Hepatocyte (in vitro differentiated cells): ENCODE measurements around the gene NARS2.

Experiments used
- EZH2 ChIP-seq: fragments of 200-600 bp; sonication (generic); IDR thresholded peaks from 2 replicates; pipeline ENCODE4 v1.6.1; 2016; ENCODE audit warnings: antibody characterized with exemption, mild to moderate bottlenecking, borderline replicate concordance
- TF ChIP-seq, protein P1 (sequence below): fragments of 200-600 bp; sonication (generic); IDR thresholded peaks from 2 replicates; pipeline ENCODE4 v1.5.1; 2016; ENCODE audit warnings: antibody characterized with exemption, mild to moderate bottlenecking; ENCODE audit not compliant: poor library complexity

DNA sequence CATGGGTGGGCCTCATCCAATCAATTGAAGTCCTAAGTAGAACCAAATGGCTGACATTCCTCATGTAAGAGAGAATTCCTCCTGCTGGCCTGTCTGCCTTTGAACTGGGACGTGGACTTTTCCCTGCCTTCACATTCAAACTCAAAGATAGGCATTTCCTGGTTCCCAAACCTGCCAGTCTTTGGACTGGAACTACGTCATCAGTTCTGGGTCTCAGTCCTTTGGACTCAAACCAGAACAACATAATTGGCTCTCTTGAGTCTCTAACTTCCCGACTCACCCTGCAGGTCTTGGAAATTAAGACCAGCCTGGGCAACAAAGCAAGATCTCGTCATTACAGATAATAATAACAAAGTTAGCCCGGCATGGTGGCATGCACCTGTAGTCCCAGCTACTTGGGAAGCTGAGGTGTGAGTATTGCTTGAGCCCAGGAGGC, 38.7 kb upstream of the NARS2 start:
- no peak for TF ChIP-seq EZH2
- TF ChIP-seq, protein P1, sequence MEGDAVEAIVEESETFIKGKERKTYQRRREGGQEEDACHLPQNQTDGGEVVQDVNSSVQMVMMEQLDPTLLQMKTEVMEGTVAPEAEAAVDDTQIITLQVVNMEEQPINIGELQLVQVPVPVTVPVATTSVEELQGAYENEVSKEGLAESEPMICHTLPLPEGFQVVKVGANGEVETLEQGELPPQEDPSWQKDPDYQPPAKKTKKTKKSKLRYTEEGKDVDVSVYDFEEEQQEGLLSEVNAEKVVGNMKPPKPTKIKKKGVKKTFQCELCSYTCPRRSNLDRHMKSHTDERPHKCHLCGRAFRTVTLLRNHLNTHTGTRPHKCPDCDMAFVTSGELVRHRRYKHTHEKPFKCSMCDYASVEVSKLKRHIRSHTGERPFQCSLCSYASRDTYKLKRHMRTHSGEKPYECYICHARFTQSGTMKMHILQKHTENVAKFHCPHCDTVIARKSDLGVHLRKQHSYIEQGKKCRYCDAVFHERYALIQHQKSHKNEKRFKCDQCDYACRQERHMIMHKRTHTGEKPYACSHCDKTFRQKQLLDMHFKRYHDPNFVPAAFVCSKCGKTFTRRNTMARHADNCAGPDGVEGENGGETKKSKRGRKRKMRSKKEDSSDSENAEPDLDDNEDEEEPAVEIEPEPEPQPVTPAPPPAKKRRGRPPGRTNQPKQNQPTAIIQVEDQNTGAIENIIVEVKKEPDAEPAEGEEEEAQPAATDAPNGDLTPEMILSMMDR = no peak
